ENCODE data around the gene TRMT61A.
A peak's percentile ranks its signal among the peaks of the same experiment; 100 is the strongest.

TRMT61A gene

GRCh38 chr14:103512701-103513611 lies 16.0 kb upstream of the TRMT61A start:
- POLR2A ChIA-PET = no interaction called here
- DNase-seq (ENCODE audit: extremely low spot score) = no peak
- CTCF ChIA-PET = interaction anchor here (1.6 to 3.5 kb wide), 2 partner anchors 14 to 34 kb away, joined by 4 to 15 read pairs; no protein-coding TSS in a partner anchor
- TF ChIP-seq CTCF (IDR thresholded peaks at IDR 0.05; ENCODE audit: control extremely low read depth, extremely low read depth, low read depth, missing control alignments) = no peak

GRCh38 chr14:103514596-103515421 lies 14.2 kb upstream of the TRMT61A start:
- POLR2A ChIA-PET = no interaction called here
- CTCF ChIA-PET = interaction anchor here (2.2 to 9.5 kb wide), 3 partner anchors 15 to 33 kb away, joined by 11 to 214 read pairs (median 69); partner anchors contain the start of gene TRMT61A
- TF ChIP-seq CTCF (IDR thresholded peaks at IDR 0.05; ENCODE audit: control extremely low read depth, extremely low read depth, low read depth, missing control alignments) = no peak
- no peak for DNase-seq (ENCODE audit: extremely low spot score)

GRCh38 chr14:103516426-103517173 lies 12.4 kb upstream of the TRMT61A start:
- ChIA-PET CTCF (interaction anchor here (1.8 to 9.5 kb wide), 5 partner anchors 12 to 31 kb away, joined by 4 to 214 read pairs (median 39); partner anchors contain the start of gene TRMT61A), POLR2A (no interaction called here)
- no peak for DNase-seq (ENCODE audit: extremely low spot score)
- TF ChIP-seq CTCF (IDR thresholded peaks at IDR 0.05; ENCODE audit: control extremely low read depth, extremely low read depth, low read depth, missing control alignments) = no peak

- ChIA-PET CTCF (interaction anchor here (1.2 to 9.5 kb wide), 6 partner anchors 12 to 72 kb away, joined by 3 to 214 read pairs (median 25); partner anchors contain the start of gene TRMT61A), POLR2A (no interaction called here)
- DNase-seq (ENCODE audit: extremely low spot score) = no peak
- no peak for TF ChIP-seq CTCF (IDR thresholded peaks at IDR 0.05; ENCODE audit: control extremely low read depth, extremely low read depth, low read depth, missing control alignments)
Measured at GRCh38 chr14:103517174-103517566, 11.8 kb upstream of the TRMT61A start.

DNA sequence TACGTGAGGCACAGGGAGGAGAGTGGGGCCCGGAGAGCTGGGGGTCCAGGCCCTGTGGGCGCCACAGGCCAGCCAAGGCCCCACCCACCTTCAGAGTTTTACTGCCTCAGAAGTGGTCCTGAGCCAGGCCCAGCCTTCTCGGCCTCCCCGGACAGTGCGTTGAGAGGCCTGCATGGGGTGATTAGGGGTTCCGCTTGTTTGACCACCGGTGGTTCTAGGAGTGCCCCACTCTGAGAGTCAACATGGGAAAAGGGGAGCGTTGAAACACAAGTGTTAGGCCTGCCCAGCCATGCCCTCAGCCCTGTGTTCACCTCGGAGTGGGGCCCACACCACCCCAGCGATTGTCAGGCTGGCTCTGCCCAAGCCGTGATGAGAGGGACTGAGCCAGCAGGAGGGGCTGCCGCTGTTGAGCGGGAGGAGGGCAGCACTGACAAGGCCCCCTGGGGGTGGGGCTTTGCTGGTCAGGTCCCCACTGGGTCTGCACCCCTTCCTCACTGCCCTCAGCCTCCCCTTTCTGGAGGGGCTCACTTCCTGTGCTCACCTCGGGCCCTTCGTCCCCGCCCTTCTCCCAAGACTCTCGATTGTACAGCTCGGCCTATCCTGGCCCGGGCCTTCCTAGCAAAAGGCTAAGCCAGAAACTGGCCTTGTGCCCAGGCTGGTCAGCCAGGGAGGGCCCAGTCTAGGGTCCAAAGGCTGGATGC lies 11.1 kb upstream of the TRMT61A start:
- ChIA-PET CTCF (interaction anchor here (1.0 to 9.5 kb wide), 19 partner anchors 8 to 462 kb away, joined by 3 to 214 read pairs (median 9); partner anchors contain the start of genes BAG5 and TRMT61A), POLR2A (no interaction called here)
- peak; percentile 5 for TF ChIP-seq CTCF (IDR thresholded peaks at IDR 0.05; ENCODE audit: control extremely low read depth, extremely low read depth, low read depth, missing control alignments)
- DNase-seq (ENCODE audit: extremely low spot score) = no peak
